GM21381 (cell line): ENCODE measurements around the gene FAM184B.

ENCODE experiments used
- ATAC-seq: cut with Tn5 transposase; IDR thresholded peaks from one replicate; pipeline ENCODE4 v1.9.1; 2021; ENCODE audit warnings: mild to moderate bottlenecking, moderate library complexity; ENCODE audit not compliant: unreplicated experiment

FAM184B gene

GRCh38 chr4:17587094-17587822 is 194.2 kb downstream of the FAM184B start:
- no peak for ATAC-seq

DNA sequence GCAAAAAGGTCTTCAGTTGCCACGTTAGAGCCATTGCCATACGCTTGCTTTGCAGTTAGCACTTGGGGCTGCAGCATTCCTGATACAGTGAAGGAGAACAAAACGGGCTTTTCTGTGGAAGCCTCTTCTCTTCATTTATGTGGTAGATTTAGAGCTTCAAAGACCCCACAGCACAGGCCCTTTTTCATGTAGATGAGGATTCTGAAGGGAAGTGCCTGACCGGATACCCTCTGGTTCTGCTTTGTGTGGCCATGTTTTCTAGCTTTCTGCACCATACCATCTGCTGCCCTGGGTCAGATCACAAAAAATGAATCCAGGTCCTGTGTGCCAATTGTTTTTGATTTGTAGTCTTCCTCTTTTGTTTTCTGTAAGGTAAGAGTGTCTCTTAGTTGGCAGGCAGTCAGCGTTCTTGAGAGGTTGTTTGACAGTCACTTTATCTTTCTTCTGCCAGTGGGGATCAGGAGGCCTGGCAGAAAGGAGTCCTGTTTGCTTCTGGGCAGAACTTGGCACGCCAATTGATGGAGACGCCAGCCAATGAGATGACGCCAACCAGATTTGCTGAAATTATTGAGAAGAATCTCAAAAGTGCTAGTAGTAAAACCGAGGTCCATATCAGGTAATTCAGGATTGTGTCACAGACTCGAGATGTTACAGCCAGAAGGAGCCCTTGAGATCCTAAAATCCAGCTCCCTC is 196.8 kb downstream of the FAM184B start:
- ATAC-seq: no peak

DNA sequence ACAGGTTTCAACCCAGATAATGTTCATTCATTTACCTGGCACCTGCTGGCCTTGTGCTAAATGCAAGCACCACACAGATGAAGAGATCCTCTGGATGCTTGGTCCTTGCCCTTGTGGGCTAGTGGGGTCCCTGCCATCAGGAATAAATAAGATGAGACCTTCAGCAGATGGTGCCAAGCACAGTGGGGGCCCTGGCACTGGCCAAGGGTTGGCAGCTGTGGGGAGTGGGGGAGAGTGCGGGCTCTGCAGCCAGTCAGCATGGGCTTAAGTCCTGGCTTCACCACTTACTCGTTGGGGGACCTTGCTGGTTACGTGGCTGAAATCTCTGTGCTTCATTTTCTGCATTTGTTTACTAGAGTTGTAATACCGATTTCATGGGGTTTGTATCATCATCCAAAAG is 197.5 kb downstream of the FAM184B start:
- ATAC-seq: no peak

- ATAC-seq: no peak
Measured at GRCh38 chr4:17583276-17583675, 198.1 kb downstream of the FAM184B start.

GRCh38 chr4:17580969-17581368 is 200.5 kb downstream of the FAM184B start:
- no peak for ATAC-seq
